Esophagus squamous epithelium (tissue), 4 donors: ENCODE measurements around the gene RER1.

ENCODE experiments used
- CTCF ChIP-seq, 6 experiments: fragments of 450-650 bp in 4 of 6; fragments of 200-600 bp in 2 of 6; sonication (generic) in 2 of 6; IDR thresholded peaks; one replicate each; pipeline ENCODE4 v1.5.1; 2016 to 2019; ENCODE audit warnings: antibody characterized with exemption in 6 of 6, mild to moderate bottlenecking in 4 of 6, moderate library complexity in 4 of 6
- POLR2A ChIP-seq, 4 donors: fragments of 450-650 bp; IDR thresholded peaks; one replicate each; pipeline ENCODE4 v1.6.1; 2017; ENCODE audit warnings: antibody characterized with exemption in 4 of 4, mild to moderate bottlenecking in 4 of 4, moderate library complexity in 3 of 4

GRCh38 chr1:2415337-2415736 lies 23.7 kb downstream of the RER1 start:
- no peak for TF ChIP-seq CTCF (IDR thresholded peaks at IDR 0.05)
- TF ChIP-seq POLR2A (IDR thresholded peaks at IDR 0.05) = no peak
